ENCODE data around the gene PANK2.
"Not testable (repeated sequence)": the region's sequence is repeated elsewhere in the genome, so short reads cannot be mapped to it uniquely, and the experiment has no call there.

Gene PANK2

GRCh38 chr20:3888622-3889488 is at the start of gene PANK2:
PANK2 (plus strand) TSS chr20:3889387.
- in situ Hi-C loops (cut with HindIII; ENCODE audit: low sequenced_read_pairs) = no loop called here

GRCh38 chr20:3840201-3840600 is 49.0 kb upstream of the PANK2 start:
- in situ Hi-C loops (cut with HindIII; ENCODE audit: low sequenced_read_pairs) = not testable (repeated sequence)

- in situ Hi-C loops (cut with HindIII; ENCODE audit: low sequenced_read_pairs) = no loop called here
Measured at GRCh38 chr20:3842348-3842930, 46.7 kb upstream of the PANK2 start.

GRCh38 chr20:3843490-3843889 is 45.7 kb upstream of the PANK2 start:
- in situ Hi-C loops (cut with HindIII; ENCODE audit: low sequenced_read_pairs) = no loop called here

- in situ Hi-C loops (cut with HindIII; ENCODE audit: low sequenced_read_pairs) = not testable (repeated sequence)
Measured at GRCh38 chr20:3843990-3844619, 45.1 kb upstream of the PANK2 start.

- in situ Hi-C loops (cut with HindIII; ENCODE audit: low sequenced_read_pairs) = no loop called here
Measured at GRCh38 chr20:3846378-3846739, 42.8 kb upstream of the PANK2 start.

- in situ Hi-C loops (cut with HindIII; ENCODE audit: low sequenced_read_pairs) = no loop called here
Measured at GRCh38 chr20:3846740-3847428, 42.3 kb upstream of the PANK2 start, which contains the start of gene MAVS. MAVS (plus strand) TSS chr20:3846834; CDS start chr20:3854625, 7,791 bp downstream.

GRCh38 chr20:3847429-3847940 is 41.7 kb upstream of the PANK2 start:
- in situ Hi-C loops (cut with HindIII; ENCODE audit: low sequenced_read_pairs) = no loop called here

- in situ Hi-C loops (cut with HindIII; ENCODE audit: low sequenced_read_pairs) = no loop called here
Measured at GRCh38 chr20:3848565-3848964, 40.6 kb upstream of the PANK2 start.

GRCh38 chr20:3854462-3854871 is 34.7 kb upstream of the PANK2 start:
- in situ Hi-C loops (cut with HindIII; ENCODE audit: low sequenced_read_pairs) = no loop called here

- in situ Hi-C loops (cut with HindIII; ENCODE audit: low sequenced_read_pairs) = no loop called here
Measured at GRCh38 chr20:3857405-3857804, 31.8 kb upstream of the PANK2 start.

GRCh38 chr20:3858689-3859088 is 30.5 kb upstream of the PANK2 start:
- in situ Hi-C loops (cut with HindIII; ENCODE audit: low sequenced_read_pairs) = no loop called here

GRCh38 chr20:3861191-3861590 is 28.0 kb upstream of the PANK2 start:
- in situ Hi-C loops (cut with HindIII; ENCODE audit: low sequenced_read_pairs) = no loop called here

- in situ Hi-C loops (cut with HindIII; ENCODE audit: low sequenced_read_pairs) = no loop called here
Measured at GRCh38 chr20:3862333-3862732, 26.9 kb upstream of the PANK2 start.

- in situ Hi-C loops (cut with HindIII; ENCODE audit: low sequenced_read_pairs) = no loop called here
Measured at GRCh38 chr20:3863317-3863716, 25.9 kb upstream of the PANK2 start.

- in situ Hi-C loops (cut with HindIII; ENCODE audit: low sequenced_read_pairs) = no loop called here
Measured at GRCh38 chr20:3864518-3864917, 24.7 kb upstream of the PANK2 start.

GRCh38 chr20:3865152-3865886 is 23.9 kb upstream of the PANK2 start:
- in situ Hi-C loops (cut with HindIII; ENCODE audit: low sequenced_read_pairs) = no loop called here

GRCh38 chr20:3865887-3866407 is 23.2 kb upstream of the PANK2 start:
- in situ Hi-C loops (cut with HindIII; ENCODE audit: low sequenced_read_pairs) = no loop called here

GRCh38 chr20:3866464-3866863 is 22.7 kb upstream of the PANK2 start:
- in situ Hi-C loops (cut with HindIII; ENCODE audit: low sequenced_read_pairs) = no loop called here

- in situ Hi-C loops (cut with HindIII; ENCODE audit: low sequenced_read_pairs) = no loop called here
Measured at GRCh38 chr20:3867802-3868201, 21.4 kb upstream of the PANK2 start.
